Liver (tissue), 9 donors: ENCODE results near the gene MRPL42. TPM values are rescaled to one million over a fixed set of nuclear protein-coding genes. Genes with fewer than 3 reads are reported as not detected.

ENCODE experiments used
- DNase-seq: peaks from one replicate; pipeline ENCODE4 v3.0.0-alpha.2; 2017; ENCODE audit warnings: low spot score
- H3K27ac ChIP-seq, 2 donors: one replicate each; pipeline ENCODE4 v1.7.0; 2013; ENCODE audit warnings: inconsistent platforms in 2 of 2, low read length in 2 of 2, control low read depth in 1 of 2, low read depth in 1 of 2, mild to moderate bottlenecking in 1 of 2
- H3K27me3 ChIP-seq, 4 donors: one replicate each; pipeline versions ENCODE4 v1.6.1 to v1.7.0; 2013; ENCODE audit warnings: low read length in 3 of 4, inconsistent platforms in 1 of 4, mild to moderate bottlenecking in 1 of 4, moderate library complexity in 1 of 4; ENCODE audit not compliant: control insufficient read depth in 4 of 4, insufficient read depth in 4 of 4
- H3K36me3 ChIP-seq, 4 donors: one replicate each; pipeline versions ENCODE4 v1.6.1 to v1.7.0; 2013; ENCODE audit warnings: low read length in 3 of 4, mild to moderate bottlenecking in 3 of 4, low read depth in 1 of 4, moderate library complexity in 1 of 4; ENCODE audit not compliant: control insufficient read depth in 4 of 4, insufficient read depth in 3 of 4
- H3K4me1 ChIP-seq, 4 donors: one replicate each; pipeline versions ENCODE4 v1.6.1 to v1.7.0; 2013; ENCODE audit warnings: low read length in 3 of 4, mild to moderate bottlenecking in 3 of 4, moderate library complexity in 1 of 4; ENCODE audit not compliant: control insufficient read depth in 4 of 4, insufficient read depth in 4 of 4
- H3K4me3 ChIP-seq, 3 donors: one replicate each; pipeline versions ENCODE4 v1.6.1 to v1.7.0; 2013; ENCODE audit warnings: low read length in 3 of 3, control low read depth in 1 of 3, low read depth in 1 of 3, mild to moderate bottlenecking in 1 of 3
- H3K9ac ChIP-seq, 2 donors: one replicate each; pipeline ENCODE4 v1.7.0; 2013; ENCODE audit warnings: low read length in 2 of 2, mild to moderate bottlenecking in 2 of 2, moderate library complexity in 2 of 2, control low read depth in 1 of 2, low read depth in 1 of 2
- H3K9me3 ChIP-seq, 4 donors: one replicate each; pipeline versions ENCODE4 v1.6.1 to v1.7.0; 2013; ENCODE audit warnings: low read length in 3 of 4; ENCODE audit not compliant: control insufficient read depth in 4 of 4
- ATF3 ChIP-seq: IDR thresholded peaks from 2 replicates; pipeline ENCODE4 v1.6.1; 2016; ENCODE audit warnings: antibody characterized with exemption
- CTCF ChIP-seq: fragments of 150-350 bp; IDR thresholded peaks from 2 replicates; pipeline ENCODE4 v1.5.1; 2017; ENCODE audit warnings: improper control_type of control experiment, low read depth, low read length; ENCODE audit not compliant: missing input control
- EGR1 ChIP-seq, 2 donors: IDR thresholded peaks; 2 replicates each; pipeline ENCODE4 v1.6.1; 2016 to 2018; ENCODE audit warnings: antibody characterized with exemption in 2 of 2, low read depth in 2 of 2
- FOXA1 ChIP-seq: IDR thresholded peaks from 2 replicates; pipeline ENCODE4 v1.6.1; 2016; ENCODE audit warnings: antibody characterized with exemption
- FOXA2 ChIP-seq: IDR thresholded peaks from 2 replicates; pipeline ENCODE4 v1.6.1; 2016; ENCODE audit warnings: antibody characterized with exemption
- GABPA ChIP-seq, 2 donors: IDR thresholded peaks in 1 of 2; conservative IDR thresholded peaks in 1 of 2; 2 replicates each; pipeline ENCODE4 v1.6.1; 2016; ENCODE audit warnings: antibody characterized with exemption in 2 of 2, mild to moderate bottlenecking in 1 of 2, moderate library complexity in 1 of 2
- HNF4A ChIP-seq, 2 donors: conservative IDR thresholded peaks; 2 replicates each; pipeline ENCODE4 v1.6.1; 2016; ENCODE audit warnings: antibody characterized with exemption in 2 of 2, mild to moderate bottlenecking in 2 of 2
- HNF4G ChIP-seq: IDR thresholded peaks from 2 replicates; pipeline ENCODE4 v1.6.1; 2016; ENCODE audit warnings: antibody characterized with exemption
- JUND ChIP-seq, 2 donors: IDR thresholded peaks; 2 replicates each; pipeline ENCODE4 v1.6.1; 2016; ENCODE audit warnings: antibody characterized with exemption in 2 of 2
- MAX ChIP-seq: IDR thresholded peaks from 2 replicates; pipeline ENCODE4 v1.6.1; 2016; ENCODE audit warnings: antibody characterized with exemption
- NR2F2 ChIP-seq: IDR thresholded peaks from 2 replicates; pipeline ENCODE4 v1.6.1; 2016; ENCODE audit warnings: antibody characterized with exemption
- RAD21 ChIP-seq, 2 donors: IDR thresholded peaks; 2 replicates each; pipeline ENCODE4 v1.6.1; 2016; ENCODE audit warnings: antibody characterized with exemption in 2 of 2, mild to moderate bottlenecking in 2 of 2
- REST ChIP-seq: IDR thresholded peaks from 2 replicates; pipeline ENCODE4 v1.6.1; 2016; ENCODE audit warnings: antibody characterized with exemption, mild to moderate bottlenecking
- RXRA ChIP-seq, 2 donors: IDR thresholded peaks; 2 replicates each; pipeline ENCODE4 v1.6.1; 2017 to 2018; ENCODE audit warnings: antibody characterized with exemption in 2 of 2, mild to moderate bottlenecking in 1 of 2
- SP1 ChIP-seq: IDR thresholded peaks from 2 replicates; pipeline ENCODE4 v1.6.1; 2018; ENCODE audit warnings: antibody characterized with exemption, mild to moderate bottlenecking
- TAF1 ChIP-seq: conservative IDR thresholded peaks from 2 replicates; pipeline ENCODE4 v1.6.1; 2016; ENCODE audit warnings: antibody characterized with exemption, mild to moderate bottlenecking
- YY1 ChIP-seq: IDR thresholded peaks from 2 replicates; pipeline ENCODE4 v1.6.1; 2016; ENCODE audit warnings: antibody characterized with exemption, mild to moderate bottlenecking
- WGBS: extraction: QIAGEN DNeasy Blood & Tissue Kit; methylation state at CpG from one replicate; pipeline ENCODE4 v1.1.7; 2013; 5-methylcytosine and 5-hydroxymethylcytosine counted together
- polyA plus RNA-seq, 2 donors: library from polyadenylated mRNA; stranded (reverse) in 1 of 2; unstranded in 1 of 2; fragments of 200-250 nt in 1 of 2; fragments of >200 nt in 1 of 2; fragmentation: Nextera tagmentation in 1 of 2; extraction: Ambion mirVana in 1 of 2; gene quantifications; one replicate each; pipeline versions ENCODE4 v1.2.1 to v1.2.3, GENCODE V29; 2013 to 2015
- total RNA-seq, 2 donors: library from RNA; depleted of rRNA; stranded (reverse); fragments of >200 nt; gene quantifications; one replicate each; pipeline ENCODE4 v1.2.3, GENCODE V29; 2014
- TF ChIP-seq, protein P1 (sequence below): IDR thresholded peaks from 2 replicates; pipeline ENCODE4 v1.6.1; 2016; ENCODE audit warnings: antibody characterized with exemption
- donor health status: healthy.
- donor health status: healthy.
- donor health status: healthy.
- donor health status: healthy.
- donor health status: healthy.

The MRPL42 gene
- total and polyA plus RNA-seq, 4 donors: 20.4 to 38.8 (median 33.3) TPM

DNA sequence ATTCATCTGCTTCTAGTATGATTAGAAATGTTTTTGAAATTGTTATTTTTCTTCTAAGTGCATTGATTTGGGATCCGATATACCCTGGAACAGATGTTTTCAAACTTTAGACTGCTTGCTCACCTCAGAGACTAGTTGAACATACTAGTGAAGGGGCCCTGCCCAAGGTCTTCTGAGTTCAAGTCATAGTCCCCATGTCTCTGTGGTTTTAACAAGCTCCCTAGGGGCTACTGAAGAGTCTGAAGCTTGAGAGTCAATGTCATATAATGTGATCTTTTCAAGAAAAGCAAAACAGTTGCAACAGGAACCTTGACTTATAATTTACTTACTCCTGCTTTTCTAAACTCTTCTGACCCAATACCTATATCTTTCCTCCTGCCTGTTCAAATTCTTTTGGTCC lies 18.0 kb upstream of the MRPL42 start (continued):
- TF ChIP-seq CTCF: no peak
- TF ChIP-seq RXRA (IDR thresholded peaks at IDR 0.05): no peak

GRCh38 chr12:93451423-93452158 lies 15.7 kb upstream of the MRPL42 start:
- Histone ChIP-seq H3K9ac (no peak overlapping the region), H3K36me3 (no peaks in the 10 kb centered on the region), H3K4me3 (no peak overlapping the region), H3K9me3 (no peaks in the 10 kb centered on the region), H3K4me1 (no peaks in the 10 kb centered on the region), H3K27ac (no peak overlapping the region), H3K27me3 (no peaks in the 10 kb centered on the region)
- TF ChIP-seq, protein P1, sequence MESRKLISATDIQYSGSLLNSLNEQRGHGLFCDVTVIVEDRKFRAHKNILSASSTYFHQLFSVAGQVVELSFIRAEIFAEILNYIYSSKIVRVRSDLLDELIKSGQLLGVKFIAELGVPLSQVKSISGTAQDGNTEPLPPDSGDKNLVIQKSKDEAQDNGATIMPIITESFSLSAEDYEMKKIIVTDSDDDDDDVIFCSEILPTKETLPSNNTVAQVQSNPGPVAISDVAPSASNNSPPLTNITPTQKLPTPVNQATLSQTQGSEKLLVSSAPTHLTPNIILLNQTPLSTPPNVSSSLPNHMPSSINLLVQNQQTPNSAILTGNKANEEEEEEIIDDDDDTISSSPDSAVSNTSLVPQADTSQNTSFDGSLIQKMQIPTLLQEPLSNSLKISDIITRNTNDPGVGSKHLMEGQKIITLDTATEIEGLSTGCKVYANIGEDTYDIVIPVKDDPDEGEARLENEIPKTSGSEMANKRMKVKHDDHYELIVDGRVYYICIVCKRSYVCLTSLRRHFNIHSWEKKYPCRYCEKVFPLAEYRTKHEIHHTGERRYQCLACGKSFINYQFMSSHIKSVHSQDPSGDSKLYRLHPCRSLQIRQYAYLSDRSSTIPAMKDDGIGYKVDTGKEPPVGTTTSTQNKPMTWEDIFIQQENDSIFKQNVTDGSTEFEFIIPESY: no peak
- no peak for TF ChIP-seq HNF4A (conservative IDR thresholded peaks at IDR 0.05)
- no peak for TF ChIP-seq SP1
- TF ChIP-seq EGR1 (IDR thresholded peaks at IDR 0.05; ENCODE audit: low read depth in 2 of 2): no peak
- no peak for TF ChIP-seq REST
- no peak for TF ChIP-seq GABPA (IDR thresholded peaks at IDR 0.05 in 1 of 2, conservative IDR thresholded peaks at IDR 0.05 in 1 of 2)
- no peak for TF ChIP-seq ATF3
- TF ChIP-seq FOXA1: no peak
- no peak for TF ChIP-seq RAD21 (IDR thresholded peaks at IDR 0.05)
- TF ChIP-seq CTCF: no peak
- TF ChIP-seq NR2F2: no peak
- TF ChIP-seq RXRA (IDR thresholded peaks at IDR 0.05): no peak
- TF ChIP-seq YY1: no peak
- TF ChIP-seq FOXA2: no peak
- TF ChIP-seq HNF4G: no peak
- no peak for TF ChIP-seq JUND (IDR thresholded peaks at IDR 0.05)
- no peak for TF ChIP-seq MAX
- no peak for TF ChIP-seq TAF1
- DNase-seq: no peak
- WGBS: 59% methylated on average over 3 of the region's 3 CpGs
